ENCODE measurements around the gene SLC27A3.
A peak's percentile ranks its signal among the peaks of the same experiment; 100 is the strongest.

Gene SLC27A3

GRCh38 chr1:153774780-153775457 is at the start of gene SLC27A3:
TSS of gene SLC27A3 (plus strand) at chr1:153775407. CDS start at chr1:153775498, 91 bp downstream.
- no peak for DNase-seq

GRCh38 chr1:153727463-153728304 is 47.5 kb upstream of the SLC27A3 start, which contains the start of gene INTS3:
TSS of gene INTS3 (plus strand) at chr1:153728050. CDS start at chr1:153728635, 585 bp downstream.
- peak; percentile 100 for DNase-seq

- no peak for DNase-seq
Measured at GRCh38 chr1:153728305-153729066, 46.7 kb upstream of the SLC27A3 start.

GRCh38 chr1:153730468-153730988 is 44.7 kb upstream of the SLC27A3 start:
- DNase-seq: no peak

- no peak for DNase-seq
Measured at GRCh38 chr1:153733970-153734369, 41.2 kb upstream of the SLC27A3 start.

GRCh38 chr1:153734396-153735089 is 40.7 kb upstream of the SLC27A3 start:
- DNase-seq: no peak

- DNase-seq: no peak
Measured at GRCh38 chr1:153735090-153735420, 40.2 kb upstream of the SLC27A3 start.

- DNase-seq: no peak
Measured at GRCh38 chr1:153741986-153742385, 33.2 kb upstream of the SLC27A3 start.

GRCh38 chr1:153742411-153743142 is 32.6 kb upstream of the SLC27A3 start:
- peak; percentile 17 for DNase-seq

GRCh38 chr1:153745417-153745816 is 29.8 kb upstream of the SLC27A3 start:
- no peak for DNase-seq

- DNase-seq: no peak
Measured at GRCh38 chr1:153746174-153746573, 29.0 kb upstream of the SLC27A3 start.

GRCh38 chr1:153748903-153749302 is 26.3 kb upstream of the SLC27A3 start:
- DNase-seq: no peak

GRCh38 chr1:153749408-153750005 is 25.7 kb upstream of the SLC27A3 start:
- DNase-seq: peak; percentile 66

GRCh38 chr1:153750026-153750995 is 24.9 kb upstream of the SLC27A3 start:
- DNase-seq: no peak

GRCh38 chr1:153752072-153752471 is 23.1 kb upstream of the SLC27A3 start:
- DNase-seq: no peak

- DNase-seq: no peak
Measured at GRCh38 chr1:153752571-153753195, 22.5 kb upstream of the SLC27A3 start.

- DNase-seq: no peak
Measured at GRCh38 chr1:153754266-153754665, 20.9 kb upstream of the SLC27A3 start.

GRCh38 chr1:153760440-153760839 is 14.8 kb upstream of the SLC27A3 start:
- DNase-seq: no peak

GRCh38 chr1:153763365-153764225 is 11.6 kb upstream of the SLC27A3 start:
- no peak for DNase-seq
